ENCODE data around the gene CD44.
A peak's percentile ranks its signal among the peaks of the same experiment; 100 is the strongest.

CD44 gene

DNA sequence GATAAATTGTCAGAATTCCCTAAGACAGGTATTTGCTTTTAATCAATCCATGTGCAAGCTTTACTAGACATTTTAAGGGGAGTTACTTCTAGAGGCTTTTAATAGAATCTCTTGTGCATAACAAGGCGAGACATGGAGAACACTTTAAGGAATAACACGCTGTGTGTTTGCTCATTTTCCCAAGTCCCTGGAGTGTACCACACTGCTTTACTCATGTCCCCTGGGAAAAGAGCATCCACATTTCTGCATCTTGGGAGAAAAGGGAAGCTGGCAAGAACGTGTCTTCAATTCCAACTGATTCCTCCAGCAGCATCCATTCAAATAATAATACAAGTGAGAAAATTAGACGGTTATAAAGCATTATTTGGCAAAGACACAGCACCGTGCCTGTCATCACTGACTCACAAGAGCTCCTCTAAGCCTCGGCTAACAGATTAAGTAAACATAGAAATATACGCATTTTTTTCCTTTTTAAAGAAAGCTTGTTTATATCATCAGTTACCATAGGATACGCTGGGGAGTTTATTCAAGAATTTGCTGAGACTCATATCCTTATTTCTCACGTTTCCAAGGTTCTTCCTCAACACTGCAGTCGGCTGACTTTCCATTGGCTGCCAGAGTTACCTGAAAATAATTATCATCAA lies 121.5 kb downstream of the CD44 start:
- DNase-seq (ENCODE audit: low read depth in 2 of 2) = no peak

GRCh38 chr11:35261197-35261596 lies 122.2 kb downstream of the CD44 start:
- no peak for DNase-seq (ENCODE audit: low read depth in 2 of 2)

- DNase-seq (ENCODE audit: low read depth in 2 of 2) = no peak
Observed at GRCh38 chr11:35262056-35262455, 123.1 kb downstream of the CD44 start.

GRCh38 chr11:35262735-35263134 lies 123.8 kb downstream of the CD44 start:
- no peak for DNase-seq (ENCODE audit: low read depth in 2 of 2)

DNA sequence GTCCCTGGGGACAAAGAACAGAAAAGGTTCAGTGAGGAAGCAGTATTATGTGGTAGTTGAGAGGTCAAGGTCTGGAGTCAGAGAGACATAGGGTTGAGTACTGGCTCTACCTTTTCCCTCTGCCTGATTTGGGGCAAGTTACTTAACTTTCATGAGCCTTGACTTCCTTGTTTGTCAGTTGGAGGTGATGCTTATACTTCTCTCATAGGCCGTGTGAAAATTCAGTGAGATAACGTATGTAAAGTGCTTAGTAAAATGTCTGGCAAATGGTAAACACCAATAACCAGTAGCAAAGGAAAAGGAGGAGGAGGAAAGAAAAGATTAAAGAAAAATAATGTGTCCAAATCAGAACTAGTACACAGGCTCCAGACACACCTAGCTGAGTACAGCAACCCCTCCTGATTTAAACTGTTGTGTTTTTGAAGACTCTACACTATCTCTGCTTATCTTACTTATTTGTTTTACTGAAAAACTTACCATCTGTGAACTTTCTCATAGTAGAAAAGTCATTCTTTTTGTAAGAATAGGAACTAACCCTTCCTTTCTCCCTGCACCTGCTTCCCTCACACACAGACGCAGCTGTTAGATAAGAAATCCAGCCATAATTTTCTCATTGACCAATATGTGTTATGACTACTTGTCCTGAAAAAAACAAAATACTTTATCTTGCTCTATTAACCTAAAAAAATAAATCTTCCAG lies 126.9 kb downstream of the CD44 start:
- no peak for DNase-seq (ENCODE audit: low read depth in 2 of 2)

- DNase-seq (ENCODE audit: low read depth in 2 of 2) = no peak
Observed at GRCh38 chr11:35267504-35267903, 128.5 kb downstream of the CD44 start.

DNA sequence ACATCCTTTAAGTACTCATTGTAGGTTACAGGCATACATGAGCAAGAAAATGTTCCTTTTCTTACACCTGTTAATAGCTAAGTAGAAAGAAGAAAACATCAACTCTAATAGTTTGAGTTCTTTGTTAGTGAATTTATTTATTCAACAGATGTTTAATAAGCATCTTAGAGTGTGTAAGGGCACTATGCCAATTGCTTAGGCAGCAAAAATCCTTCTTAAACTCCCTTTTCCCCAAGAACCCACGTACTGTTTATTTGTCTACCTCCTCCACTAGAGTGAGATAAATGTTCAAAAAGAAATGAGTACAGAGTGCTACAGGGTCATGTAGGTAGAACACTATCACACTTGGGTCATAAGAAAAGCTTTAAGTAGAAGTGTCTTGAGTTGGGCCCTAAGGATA lies 131.4 kb downstream of the CD44 start:
- no peak for DNase-seq (ENCODE audit: low read depth in 2 of 2)

DNA sequence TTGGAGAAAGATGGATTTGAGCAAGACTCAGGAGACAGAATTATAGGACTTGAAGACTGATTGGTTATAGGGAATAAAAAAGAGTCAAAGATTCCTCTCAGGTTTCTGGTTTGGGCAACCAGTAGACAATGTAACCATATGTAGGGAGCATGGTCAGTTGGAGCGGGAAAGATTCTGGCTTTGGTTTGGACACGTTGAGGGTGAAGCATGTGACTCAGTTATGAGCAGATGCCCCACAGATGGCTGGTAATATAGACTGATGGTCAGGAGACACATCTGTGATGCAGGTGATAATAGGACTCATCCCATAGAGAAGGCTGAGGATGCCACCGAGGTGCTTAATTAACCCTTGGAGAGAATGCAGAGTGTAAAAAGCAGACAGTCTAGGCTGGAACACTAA lies 132.1 kb downstream of the CD44 start:
- no peak for DNase-seq (ENCODE audit: low read depth in 2 of 2)

- DNase-seq (ENCODE audit: low read depth in 2 of 2) = peak; percentile 18 to 25
Observed at GRCh38 chr11:35272391-35272902, 133.5 kb downstream of the CD44 start.

DNA sequence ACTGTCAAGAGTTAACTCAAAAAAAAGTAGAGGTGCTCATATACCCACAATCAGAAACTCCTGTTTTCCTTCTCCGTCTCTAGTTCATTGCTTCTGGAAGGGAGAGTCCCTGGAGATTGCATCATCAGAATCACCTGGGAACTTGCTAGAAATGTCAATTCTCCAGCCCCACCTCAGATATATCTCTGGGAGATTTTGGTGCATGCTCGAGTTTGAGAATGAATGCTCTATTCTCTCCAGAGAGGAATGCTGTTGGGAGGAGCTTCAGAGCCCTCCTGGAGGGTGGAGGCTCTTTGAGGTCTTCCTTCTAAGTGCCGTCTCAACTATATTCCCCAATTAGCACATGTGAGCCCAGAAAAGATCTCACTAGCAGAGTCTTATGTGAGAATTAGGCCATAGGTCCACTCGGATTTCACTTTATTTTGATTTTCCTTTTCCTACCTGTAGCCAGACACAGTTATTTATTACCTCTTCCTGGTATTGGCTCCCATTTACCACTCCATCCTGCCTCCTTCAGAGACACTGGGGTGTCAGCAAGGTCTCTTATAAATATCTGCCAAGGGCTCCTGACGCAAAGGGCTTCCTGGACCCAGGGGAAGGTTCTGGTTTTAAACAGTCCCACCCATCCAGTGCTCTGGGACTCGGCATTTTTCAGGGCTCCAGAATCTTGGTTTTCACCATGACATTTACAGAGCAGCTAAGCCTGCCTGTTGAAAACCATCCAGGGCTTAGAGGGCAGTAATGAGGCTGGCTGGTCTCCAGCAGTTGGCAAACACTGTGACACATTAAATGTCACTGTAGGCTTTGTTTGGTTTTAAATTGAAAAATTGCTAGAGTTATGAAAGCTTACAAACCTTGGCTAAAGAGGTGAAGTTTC lies 136.2 kb downstream of the CD44 start:
- no peak for DNase-seq (ENCODE audit: low read depth in 2 of 2)

- DNase-seq (ENCODE audit: low read depth in 2 of 2) = no peak
Observed at GRCh38 chr11:35275786-35276170, 136.8 kb downstream of the CD44 start.

DNA sequence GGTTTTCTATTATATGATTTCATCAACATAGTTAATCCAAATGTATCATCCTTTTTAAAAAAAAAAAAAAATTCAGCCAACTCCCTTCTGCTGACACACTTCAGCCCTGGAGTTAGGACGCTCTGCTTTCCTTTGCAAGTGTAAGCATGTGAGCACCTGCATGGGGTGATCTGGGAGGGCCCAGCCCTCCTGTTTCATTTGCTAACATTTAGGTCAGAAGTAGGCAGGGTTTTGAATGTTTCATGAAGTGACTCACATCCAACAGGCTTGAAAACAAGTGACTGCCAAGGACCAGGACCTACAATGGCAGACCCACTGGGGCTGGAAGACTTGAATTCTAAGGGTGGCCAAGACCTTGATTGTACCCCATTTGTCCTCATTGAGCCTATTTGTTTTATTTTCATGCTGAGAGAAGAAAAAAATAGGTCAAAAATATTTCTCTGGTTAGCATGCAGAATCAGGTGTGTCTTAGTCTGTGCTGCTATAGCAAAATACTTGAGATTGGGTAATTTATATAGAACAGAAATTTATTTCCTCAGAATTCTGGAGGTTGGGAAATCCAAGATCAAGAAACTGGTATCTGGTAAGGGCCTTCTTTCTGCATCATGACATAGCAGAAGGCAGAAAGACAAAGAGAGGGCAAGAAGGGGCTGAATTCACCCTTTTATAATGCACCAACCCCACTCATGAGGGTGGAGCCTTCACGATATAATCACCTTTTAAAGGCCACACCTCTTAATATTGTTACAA lies 137.6 kb downstream of the CD44 start:
- no peak for DNase-seq (ENCODE audit: low read depth in 2 of 2)

- no peak for DNase-seq (ENCODE audit: low read depth in 2 of 2)
Observed at GRCh38 chr11:35277827-35278226, 138.9 kb downstream of the CD44 start.

DNA sequence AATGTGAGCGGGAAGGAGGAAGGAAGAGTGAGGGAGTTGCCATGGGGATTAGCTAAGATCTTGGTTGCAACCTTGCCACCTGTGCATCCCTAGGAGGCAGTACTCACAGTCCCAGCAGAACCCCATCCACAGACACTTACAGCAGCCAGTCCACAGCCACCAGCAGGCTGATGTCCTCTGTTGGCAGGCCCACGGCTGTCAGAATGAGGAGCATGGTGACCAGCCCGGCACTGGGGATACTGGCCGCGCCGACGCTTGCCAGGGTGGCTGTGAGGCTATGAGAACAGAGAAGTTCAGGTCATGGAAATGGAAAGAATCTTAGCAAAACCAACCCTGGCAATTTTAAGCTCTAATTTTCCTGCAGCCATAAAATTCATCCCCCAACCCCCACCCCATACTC lies 141.8 kb downstream of the CD44 start:
- DNase-seq (ENCODE audit: low read depth in 2 of 2) = no peak

DNA sequence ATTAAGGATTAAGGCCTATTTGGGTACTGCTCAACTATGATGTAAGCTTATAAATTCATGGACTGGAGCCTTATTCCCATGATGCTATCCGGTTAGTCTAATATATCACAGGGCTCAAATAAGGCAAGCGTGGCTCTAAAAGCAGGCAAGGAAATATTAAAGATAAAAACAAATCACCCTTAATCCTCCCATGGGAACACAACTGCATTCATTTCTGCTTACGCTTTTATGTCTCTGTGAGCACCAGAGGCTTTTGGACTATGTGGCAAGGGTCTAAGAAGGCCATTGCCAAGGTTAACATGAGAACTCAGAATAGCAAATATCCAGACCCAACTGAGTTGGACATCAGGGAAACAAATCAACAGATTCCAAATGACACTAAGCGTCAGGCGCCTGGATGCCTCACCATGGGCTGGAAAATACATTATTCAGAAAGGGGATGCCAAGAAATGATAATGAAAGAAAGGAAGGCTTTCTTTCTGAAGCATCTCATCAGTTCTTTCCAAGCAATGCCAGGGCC lies 142.3 kb downstream of the CD44 start:
- no peak for DNase-seq (ENCODE audit: low read depth in 2 of 2)

Measured in activated CD4-positive, alpha-beta T cell treated with anti-CD3 and anti-CD28 coated beads for 24 hours (primary cell).